Duodenal mucosa (tissue), 2 donors: Measurements from ENCODE around the gene PODNL1.

Experiments
- H3K27ac ChIP-seq: one replicate; pipeline ENCODE4 v1.7.0; 2013; ENCODE audit warnings: low read depth, low read length
- H3K27me3 ChIP-seq, 2 donors: one replicate each; pipeline ENCODE4 v1.7.0; 2013; ENCODE audit warnings: low read length in 2 of 2, control low read depth in 1 of 2; ENCODE audit not compliant: insufficient read depth in 2 of 2, control insufficient read depth in 1 of 2
- H3K36me3 ChIP-seq, 2 donors: one replicate each; pipeline ENCODE4 v1.7.0; 2013; ENCODE audit warnings: low read length in 2 of 2, control low read depth in 1 of 2; ENCODE audit not compliant: insufficient read depth in 2 of 2, control insufficient read depth in 1 of 2
- H3K4me1 ChIP-seq, 2 donors: one replicate each; pipeline ENCODE4 v1.7.0; 2013; ENCODE audit warnings: low read length in 2 of 2, control low read depth in 1 of 2; ENCODE audit not compliant: insufficient read depth in 2 of 2, control insufficient read depth in 1 of 2
- H3K4me3 ChIP-seq, 2 donors: one replicate each; pipeline ENCODE4 v1.7.0; 2013; ENCODE audit warnings: low read length in 2 of 2, low read depth in 1 of 2
- H3K9ac ChIP-seq, 2 donors: one replicate each; pipeline ENCODE4 v1.7.0; 2013; ENCODE audit warnings: low read length in 2 of 2, low read depth in 1 of 2
- H3K9me3 ChIP-seq, 2 donors: one replicate each; pipeline ENCODE4 v1.7.0; 2013; ENCODE audit warnings: low read length in 2 of 2, control low read depth in 1 of 2; ENCODE audit not compliant: control insufficient read depth in 1 of 2

Gene PODNL1

GRCh38 chr19:13883516-13884064 is 54.6 kb downstream of the PODNL1 start:
- Histone ChIP-seq H3K4me1 (peaks cover 54 to 77% of the 10 kb centered on the region in 2 donors), H3K27me3 (no peaks in the 10 kb centered on the region), H3K4me3 (no peak overlapping the region), H3K9me3 (no peaks in the 10 kb centered on the region), H3K27ac (no peak overlapping the region), H3K9ac (no peak overlapping the region), H3K36me3 (no peaks in the 10 kb centered on the region)

DNA sequence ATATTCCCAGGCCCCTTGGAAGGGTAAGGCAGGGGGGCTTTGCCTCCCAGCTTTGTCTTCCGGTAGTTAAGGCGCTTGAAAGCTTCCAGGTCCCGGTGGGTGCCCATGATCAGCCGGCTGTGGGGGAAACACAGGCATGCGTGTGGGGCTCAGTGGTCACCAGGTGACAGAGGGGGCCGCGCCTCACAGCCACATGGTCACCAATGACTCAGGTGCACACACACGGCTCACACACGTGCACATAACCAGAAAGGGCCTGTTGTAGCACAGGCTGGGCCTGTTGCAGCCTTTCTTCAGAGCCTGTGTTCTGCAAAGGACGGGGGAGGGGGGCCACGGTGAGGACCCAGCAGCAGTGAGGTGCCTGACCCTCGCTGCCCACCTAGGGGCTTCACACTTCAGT is 55.4 kb downstream of the PODNL1 start:
- peaks cover 54 to 69% of the 10 kb centered on the region in 2 donors for H3K4me1 ChIP-seq
- H3K9me3 ChIP-seq, result no peaks in the 10 kb centered on the region
- H3K9ac ChIP-seq, result no peak overlapping the region
- no peak overlapping the region for H3K4me3 ChIP-seq
- H3K27ac ChIP-seq, result no peak overlapping the region
- H3K27me3 ChIP-seq, result no peaks in the 10 kb centered on the region
- H3K36me3 ChIP-seq, result no peaks in the 10 kb centered on the region

GRCh38 chr19:13882419-13882795 is 55.8 kb downstream of the PODNL1 start:
- Histone ChIP-seq H3K27ac (no peak overlapping the region), H3K9ac (peak overlapping the region in 1 of 2 donors; percentile 36), H3K27me3 (no peaks in the 10 kb centered on the region), H3K9me3 (no peaks in the 10 kb centered on the region), H3K36me3 (no peaks in the 10 kb centered on the region), H3K4me1 (peaks cover 51 to 67% of the 10 kb centered on the region in 2 donors), H3K4me3 (no peak overlapping the region)

- Histone ChIP-seq H3K27me3 (no peaks in the 10 kb centered on the region), H3K36me3 (no peaks in the 10 kb centered on the region), H3K4me1 (peaks cover 49 to 67% of the 10 kb centered on the region in 2 donors), H3K27ac (no peak overlapping the region), H3K9me3 (no peaks in the 10 kb centered on the region), H3K4me3 (peak overlapping the region; percentile 1 to 21), H3K9ac (peak overlapping the region; percentile 36 to 47)
Measured at GRCh38 chr19:13881692-13882418, 56.4 kb downstream of the PODNL1 start.

DNA sequence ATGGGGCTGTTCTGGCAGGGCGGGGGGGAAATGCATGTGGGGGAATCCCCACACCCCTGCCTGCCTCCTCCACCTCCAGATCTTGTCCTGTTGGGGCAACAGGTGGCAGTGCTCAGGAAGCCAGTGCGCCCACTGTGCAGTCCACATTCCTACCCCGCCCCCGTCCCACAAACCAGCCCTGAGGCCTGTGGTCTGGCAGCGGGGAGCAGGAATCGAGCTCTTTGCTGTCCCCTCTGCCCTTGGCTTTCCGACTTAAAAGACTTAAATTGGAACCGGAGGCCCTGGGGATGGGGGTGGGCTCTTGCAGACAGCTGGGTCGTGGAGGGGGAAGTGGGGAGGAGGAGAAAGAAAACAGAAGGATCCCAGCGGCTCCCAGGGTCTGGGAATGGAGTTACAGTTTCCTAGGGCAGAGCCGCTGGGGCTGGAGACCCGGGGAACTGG is 56.9 kb downstream of the PODNL1 start:
- H3K36me3 ChIP-seq, result no peaks in the 10 kb centered on the region
- H3K9ac ChIP-seq, result peak overlapping the region; percentile 36 to 47
- no peak overlapping the region for H3K27ac ChIP-seq
- no peaks in the 10 kb centered on the region for H3K27me3 ChIP-seq
- H3K4me1 ChIP-seq, result peaks cover 49 to 62% of the 10 kb centered on the region in 2 donors
- H3K9me3 ChIP-seq, result no peaks in the 10 kb centered on the region
- peak overlapping the region in 1 of 2 donors; percentile 1 for H3K4me3 ChIP-seq
